Measurements from ENCODE around the gene IFI30.

The IFI30 gene

GRCh38 chr19:18172331-18173053 is 1.1 kb upstream of the IFI30 start:
- no peak for DNase-seq

GRCh38 chr19:18173054-18173571 is 500 bp upstream of the IFI30 start:
- DNase-seq, result no peak

- DNase-seq, result no peak
These were observed 1.4 kb downstream of the IFI30 start for GRCh38 chr19:18174983-18175382.

GRCh38 chr19:18176367-18177310 is 3.0 kb downstream of the IFI30 start:
- DNase-seq, result no peak

- no peak for DNase-seq
These were observed 6.3 kb downstream of the IFI30 start for GRCh38 chr19:18179957-18180356.

- no peak for DNase-seq
These were observed 9.9 kb downstream of the IFI30 start for GRCh38 chr19:18183529-18183928.

- no peak for DNase-seq
These were observed 11.9 kb downstream of the IFI30 start for GRCh38 chr19:18185538-18185937.

- DNase-seq, result no peak
These were observed 16.7 kb downstream of the IFI30 start for GRCh38 chr19:18190278-18190677.

GRCh38 chr19:18191640-18192062 is 18.0 kb downstream of the IFI30 start:
- DNase-seq, result no peak

GRCh38 chr19:18192673-18193387 is 19.2 kb downstream of the IFI30 start, which contains the start of gene MPV17L2:
Gene MPV17L2 (plus strand): TSS chr19:18193218. CDS start chr19:18193282, 64 bp downstream.
- peak; percentile 100 for DNase-seq

- DNase-seq, result no peak
These were observed 20.0 kb downstream of the IFI30 start for GRCh38 chr19:18193388-18194180.

GRCh38 chr19:18194181-18194530 is 20.5 kb downstream of the IFI30 start:
- DNase-seq, result no peak

- DNase-seq, result no peak
These were observed 21.1 kb downstream of the IFI30 start for GRCh38 chr19:18194554-18195238.

GRCh38 chr19:18196511-18196845 is 22.9 kb downstream of the IFI30 start:
- no peak for DNase-seq

- no peak for DNase-seq
These were observed 23.7 kb downstream of the IFI30 start for GRCh38 chr19:18197306-18197705.

- no peak for DNase-seq
These were observed 24.3 kb downstream of the IFI30 start for GRCh38 chr19:18197941-18198340.

GRCh38 chr19:18198374-18198773 is 24.8 kb downstream of the IFI30 start:
- DNase-seq, result no peak

- no peak for DNase-seq
These were observed 28.8 kb downstream of the IFI30 start for GRCh38 chr19:18202397-18202777.

- peak; percentile 44 for DNase-seq
These were observed 29.3 kb downstream of the IFI30 start for GRCh38 chr19:18202778-18203407.

GRCh38 chr19:18203408-18203862 is 29.8 kb downstream of the IFI30 start:
- DNase-seq, result peak; percentile 61

- DNase-seq, result peak; percentile 100
These were observed 30.3 kb downstream of the IFI30 start, which contains the start of gene RAB3A for GRCh38 chr19:18203863-18204393. Gene RAB3A (minus strand): TSS chr19:18204042. CDS start chr19:18202740, 1,302 bp downstream.
